ENCODE data around the gene DOCK7.

Gene DOCK7

DNA sequence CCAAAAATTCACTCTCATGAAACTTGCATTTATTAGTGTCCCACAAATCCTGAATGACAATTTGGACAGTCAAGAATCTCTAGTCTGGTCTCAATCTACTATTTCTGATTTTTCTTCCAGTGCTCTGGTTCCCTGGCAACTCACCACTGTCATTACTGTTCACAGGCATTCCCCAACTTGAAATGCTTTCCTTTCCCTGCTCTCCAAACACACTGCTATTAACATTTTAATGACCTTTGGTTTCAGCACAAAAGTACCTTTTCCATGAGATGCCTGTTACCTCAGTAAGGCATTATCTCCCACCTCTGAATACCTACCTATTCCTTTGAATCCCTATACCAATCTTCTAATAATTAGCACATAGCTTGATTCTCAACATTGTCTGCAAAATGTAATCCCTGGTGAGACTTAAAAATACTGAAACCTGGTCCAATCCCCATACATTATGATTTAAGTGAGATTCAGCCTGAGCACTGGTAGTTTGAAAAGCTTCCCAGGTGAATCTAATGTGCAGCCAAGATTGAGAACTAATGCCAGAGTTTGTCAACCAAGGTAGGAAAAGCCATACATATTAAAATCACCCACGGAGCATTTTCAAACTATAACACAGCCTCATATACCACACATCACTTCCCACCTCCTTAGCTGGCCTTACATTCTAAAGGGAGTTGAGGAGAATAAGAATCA, 102.6 kb downstream of the DOCK7 start:
- no peak for TF ChIP-seq SIN3A (IDR thresholded peaks at IDR 0.05; ENCODE audit: borderline replicate concordance, insufficient read depth, low read length)
- TF ChIP-seq, protein P1, sequence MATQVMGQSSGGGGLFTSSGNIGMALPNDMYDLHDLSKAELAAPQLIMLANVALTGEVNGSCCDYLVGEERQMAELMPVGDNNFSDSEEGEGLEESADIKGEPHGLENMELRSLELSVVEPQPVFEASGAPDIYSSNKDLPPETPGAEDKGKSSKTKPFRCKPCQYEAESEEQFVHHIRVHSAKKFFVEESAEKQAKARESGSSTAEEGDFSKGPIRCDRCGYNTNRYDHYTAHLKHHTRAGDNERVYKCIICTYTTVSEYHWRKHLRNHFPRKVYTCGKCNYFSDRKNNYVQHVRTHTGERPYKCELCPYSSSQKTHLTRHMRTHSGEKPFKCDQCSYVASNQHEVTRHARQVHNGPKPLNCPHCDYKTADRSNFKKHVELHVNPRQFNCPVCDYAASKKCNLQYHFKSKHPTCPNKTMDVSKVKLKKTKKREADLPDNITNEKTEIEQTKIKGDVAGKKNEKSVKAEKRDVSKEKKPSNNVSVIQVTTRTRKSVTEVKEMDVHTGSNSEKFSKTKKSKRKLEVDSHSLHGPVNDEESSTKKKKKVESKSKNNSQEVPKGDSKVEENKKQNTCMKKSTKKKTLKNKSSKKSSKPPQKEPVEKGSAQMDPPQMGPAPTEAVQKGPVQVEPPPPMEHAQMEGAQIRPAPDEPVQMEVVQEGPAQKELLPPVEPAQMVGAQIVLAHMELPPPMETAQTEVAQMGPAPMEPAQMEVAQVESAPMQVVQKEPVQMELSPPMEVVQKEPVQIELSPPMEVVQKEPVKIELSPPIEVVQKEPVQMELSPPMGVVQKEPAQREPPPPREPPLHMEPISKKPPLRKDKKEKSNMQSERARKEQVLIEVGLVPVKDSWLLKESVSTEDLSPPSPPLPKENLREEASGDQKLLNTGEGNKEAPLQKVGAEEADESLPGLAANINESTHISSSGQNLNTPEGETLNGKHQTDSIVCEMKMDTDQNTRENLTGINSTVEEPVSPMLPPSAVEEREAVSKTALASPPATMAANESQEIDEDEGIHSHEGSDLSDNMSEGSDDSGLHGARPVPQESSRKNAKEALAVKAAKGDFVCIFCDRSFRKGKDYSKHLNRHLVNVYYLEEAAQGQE (IDR thresholded peaks at IDR 0.05; ENCODE audit: insufficient read depth in 1 of 2, low read depth in 2 of 2, low read length in 2 of 2), result no peak
- no peak for TF ChIP-seq TAF1 (IDR thresholded peaks at IDR 0.05; ENCODE audit: borderline replicate concordance, insufficient read depth, low read length)
- TF ChIP-seq FOXP2 (optimal IDR thresholded peaks at IDR 0.05; ENCODE audit: borderline replicate concordance, extremely low read depth, extremely low read length, insufficient read depth), result no peak
- TF ChIP-seq POLR2AphosphoS5 (IDR thresholded peaks at IDR 0.05; ENCODE audit: low read depth, low read length), result no peak

DNA sequence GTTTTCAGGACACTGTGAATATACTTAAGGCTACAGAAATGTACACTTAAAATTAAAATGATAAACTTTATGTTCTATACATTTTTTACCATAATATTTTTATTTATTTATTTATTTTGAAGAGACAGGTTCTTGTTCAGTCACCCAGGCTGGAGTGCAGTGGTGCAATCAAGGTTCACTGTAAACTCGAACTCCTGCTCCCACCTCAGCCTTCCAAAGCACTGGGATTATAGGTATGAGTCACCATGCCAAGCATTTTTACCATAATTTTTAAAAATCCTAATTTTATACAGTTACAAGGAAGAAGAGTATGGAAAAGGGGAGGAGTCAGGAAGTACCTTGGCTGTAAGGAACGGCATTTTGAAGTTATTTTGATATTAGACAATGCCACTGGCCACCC, 114.5 kb downstream of the DOCK7 start:
- no peak for TF ChIP-seq SIN3A (IDR thresholded peaks at IDR 0.05; ENCODE audit: borderline replicate concordance, insufficient read depth, low read length)
- TF ChIP-seq POLR2AphosphoS5 (IDR thresholded peaks at IDR 0.05; ENCODE audit: low read depth, low read length), result no peak
- TF ChIP-seq FOXP2 (optimal IDR thresholded peaks at IDR 0.05; ENCODE audit: borderline replicate concordance, extremely low read depth, extremely low read length, insufficient read depth), result no peak
- TF ChIP-seq TAF1 (IDR thresholded peaks at IDR 0.05; ENCODE audit: borderline replicate concordance, insufficient read depth, low read length), result no peak
- TF ChIP-seq, protein P1 (IDR thresholded peaks at IDR 0.05; ENCODE audit: insufficient read depth in 1 of 2, low read depth in 2 of 2, low read length in 2 of 2), result no peak

DNA sequence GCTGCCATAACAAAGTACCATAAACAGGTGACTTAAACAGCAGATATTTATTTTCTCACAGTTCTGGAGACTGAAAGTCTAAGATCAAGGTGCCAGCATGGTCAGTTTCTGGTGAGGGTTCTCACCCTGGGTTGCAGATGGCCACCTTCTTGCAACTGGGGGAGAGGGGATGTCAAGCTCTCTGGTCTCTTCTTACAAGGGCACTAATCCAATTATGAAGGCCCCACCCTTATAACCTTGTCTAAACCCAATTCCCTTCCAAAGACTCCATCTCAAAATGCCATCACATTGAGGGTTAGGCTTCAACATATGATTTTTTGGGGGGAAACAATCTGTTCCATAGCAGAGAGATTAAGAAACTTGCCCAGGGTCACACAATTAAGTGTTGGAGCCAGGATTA, 115.7 kb downstream of the DOCK7 start:
- TF ChIP-seq POLR2AphosphoS5 (IDR thresholded peaks at IDR 0.05; ENCODE audit: low read depth, low read length) (no peak), FOXP2 (optimal IDR thresholded peaks at IDR 0.05; ENCODE audit: borderline replicate concordance, extremely low read depth, extremely low read length, insufficient read depth) (no peak), TAF1 (IDR thresholded peaks at IDR 0.05; ENCODE audit: borderline replicate concordance, insufficient read depth, low read length) (no peak), SIN3A (IDR thresholded peaks at IDR 0.05; ENCODE audit: borderline replicate concordance, insufficient read depth, low read length) (no peak)
- TF ChIP-seq, protein P1 (IDR thresholded peaks at IDR 0.05; ENCODE audit: insufficient read depth in 1 of 2, low read depth in 2 of 2, low read length in 2 of 2), result no peak

DNA sequence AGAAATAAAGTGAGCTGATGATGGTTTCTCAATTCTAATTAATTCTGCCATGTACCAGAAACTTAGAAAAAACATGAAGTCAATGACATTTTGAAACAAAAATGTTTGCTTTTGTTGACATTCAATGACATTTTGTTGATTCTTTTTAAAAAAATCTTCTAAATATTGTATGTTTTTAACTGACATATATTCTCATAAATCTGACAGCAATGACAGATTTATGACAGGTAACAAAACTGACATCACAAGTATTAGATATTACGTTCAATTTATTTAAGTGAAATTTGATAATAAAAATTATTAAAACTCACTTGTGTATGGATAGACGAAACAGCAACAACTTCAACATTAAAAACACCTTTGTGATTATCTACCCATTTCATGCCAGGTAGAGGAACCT, 126.9 kb downstream of the DOCK7 start:
- no peak for TF ChIP-seq FOXP2 (optimal IDR thresholded peaks at IDR 0.05; ENCODE audit: borderline replicate concordance, extremely low read depth, extremely low read length, insufficient read depth)
- TF ChIP-seq, protein P1 (IDR thresholded peaks at IDR 0.05; ENCODE audit: insufficient read depth in 1 of 2, low read depth in 2 of 2, low read length in 2 of 2), result no peak
- TF ChIP-seq POLR2AphosphoS5 (IDR thresholded peaks at IDR 0.05; ENCODE audit: low read depth, low read length), result no peak
- no peak for TF ChIP-seq TAF1 (IDR thresholded peaks at IDR 0.05; ENCODE audit: borderline replicate concordance, insufficient read depth, low read length)
- no peak for TF ChIP-seq SIN3A (IDR thresholded peaks at IDR 0.05; ENCODE audit: borderline replicate concordance, insufficient read depth, low read length)

Data from PFSK-1 (cell line).